Measurements from ENCODE around the gene DCUN1D3.

- TF ChIP-seq CTCF (IDR thresholded peaks at IDR 0.05) = no peak
- no peak for TF ChIP-seq POLR2A (IDR thresholded peaks at IDR 0.05)
Observed at GRCh38 chr16:20918486-20919239, 18.5 kb upstream of the DCUN1D3 start.

Data from uterus (tissue), 2 donors.